Stimulated activated CD8-positive, alpha-beta memory T cell treated with anti-CD3 and anti-CD28 coated beads, Interleukin-15, amount 100 ng/mL, for 48 hours (primary cell): ENCODE measurements around the gene ABLIM3.
"Not testable (repeated sequence)": the region's sequence is repeated elsewhere in the genome, so short reads cannot be mapped to it uniquely, and the experiment has no call there.

Source experiments
- DNase-seq, 2 donors: peaks; one replicate each; pipeline ENCODE4 v3.0.0-alpha.2; 2020; ENCODE audit warnings: low read depth in 2 of 2

Gene ABLIM3

GRCh38 chr5:149257131-149257530, 115.8 kb downstream of the ABLIM3 start:
- no peak for DNase-seq

DNA sequence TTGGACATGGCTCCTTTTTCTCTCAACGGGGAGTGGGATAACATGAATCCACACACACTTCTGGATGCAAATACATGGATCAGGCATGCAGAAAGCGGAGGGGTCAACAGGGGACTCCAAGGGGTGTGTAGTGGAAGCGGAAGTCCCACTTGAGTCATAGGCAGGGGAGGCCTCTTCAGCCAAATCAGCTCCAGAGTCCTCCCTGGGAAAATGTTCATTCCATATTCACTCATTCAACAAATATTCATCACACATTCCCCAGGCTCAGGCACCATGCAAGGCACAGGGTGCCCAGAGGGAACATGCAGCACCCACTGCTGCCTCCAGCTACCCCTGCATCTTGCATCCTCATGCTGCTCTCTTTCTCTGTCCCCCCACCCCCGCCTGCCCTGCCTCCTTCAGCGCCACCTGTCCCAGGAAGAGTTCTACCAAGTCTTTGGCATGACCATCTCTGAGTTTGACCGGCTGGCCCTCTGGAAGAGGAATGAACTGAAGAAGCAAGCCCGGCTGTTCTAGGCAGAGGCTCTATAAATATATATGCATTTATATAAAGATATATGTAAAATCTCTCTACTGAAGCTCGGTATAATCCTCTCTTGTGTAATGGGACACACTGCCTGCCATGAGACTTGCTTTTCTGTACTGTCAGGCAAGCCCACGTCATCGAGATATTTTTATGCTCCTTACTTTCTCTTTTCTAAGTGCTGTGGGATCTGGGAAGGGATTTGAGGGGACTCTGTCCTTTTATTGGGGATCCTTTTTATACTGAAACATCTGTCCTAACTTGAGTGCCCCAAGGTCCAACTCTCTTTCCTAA, 116.8 kb downstream of the ABLIM3 start:
- DNase-seq: no peak

DNA sequence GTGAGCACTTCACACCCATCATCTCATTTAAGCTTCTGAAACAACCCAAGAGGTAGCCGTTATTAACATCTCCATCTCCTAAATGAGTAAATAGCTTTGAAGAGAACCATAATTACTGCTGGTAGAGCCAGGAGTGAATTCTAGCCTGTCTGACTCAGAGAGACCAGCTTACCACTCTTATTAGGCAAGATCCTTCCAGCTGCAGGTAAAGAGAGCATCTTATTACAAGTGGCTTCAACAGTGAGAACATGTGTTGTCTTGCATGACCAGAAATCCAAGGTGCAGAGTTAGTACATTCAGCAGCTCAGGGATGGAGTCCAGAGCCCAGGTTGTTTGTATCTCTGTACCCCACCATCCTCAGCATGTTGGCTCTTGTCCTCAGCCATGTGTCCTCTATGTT, 119.5 kb downstream of the ABLIM3 start:
- DNase-seq: no peak

- DNase-seq: no peak
Measured at GRCh38 chr5:149261246-149261645, 120.0 kb downstream of the ABLIM3 start.

- no peak for DNase-seq
Measured at GRCh38 chr5:149262315-149262714, 121.0 kb downstream of the ABLIM3 start.

- no peak for DNase-seq
Measured at GRCh38 chr5:149264439-149265067, 123.3 kb downstream of the ABLIM3 start.

DNA sequence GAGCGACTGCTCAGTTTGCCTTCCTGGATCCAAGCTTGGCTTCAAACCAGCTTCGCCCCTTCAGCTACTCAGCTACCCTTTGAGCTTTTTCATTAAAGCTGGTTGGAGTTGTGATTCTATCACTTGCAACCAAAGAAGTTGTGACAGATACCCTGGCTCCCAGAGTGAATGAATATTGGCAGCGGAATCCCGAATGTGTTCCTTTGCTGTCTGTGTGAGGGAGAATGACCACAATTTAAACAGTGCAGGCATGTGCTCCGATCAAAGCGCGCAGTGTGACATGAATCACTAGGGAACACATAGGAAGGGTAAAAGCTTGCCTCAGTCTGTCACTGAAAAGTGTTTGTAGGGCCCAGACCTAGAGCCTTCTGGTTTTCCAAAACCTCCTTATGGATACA, 123.8 kb downstream of the ABLIM3 start:
- DNase-seq: no peak

DNA sequence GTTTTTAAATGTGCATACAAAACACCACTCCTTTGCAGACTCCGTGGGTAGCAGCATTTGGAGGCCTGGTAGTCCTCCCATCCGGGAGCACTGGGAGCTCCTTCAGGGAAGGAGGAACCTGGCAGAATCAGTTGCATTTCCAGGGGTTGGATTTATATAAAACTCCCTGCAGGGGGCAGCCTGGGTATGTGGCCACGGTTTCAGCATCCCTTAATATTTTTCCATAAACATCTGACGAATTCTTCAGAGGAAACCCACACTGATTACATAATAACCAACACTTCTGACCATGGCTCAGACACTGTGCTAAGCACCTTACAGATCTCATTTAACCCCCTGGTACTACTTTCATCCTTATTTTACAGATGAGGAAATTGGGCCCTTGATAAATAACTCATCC, 124.3 kb downstream of the ABLIM3 start:
- no peak for DNase-seq

- DNase-seq: no peak
Measured at GRCh38 chr5:149267241-149267973, 126.1 kb downstream of the ABLIM3 start.

GRCh38 chr5:149268928-149269557, 127.8 kb downstream of the ABLIM3 start:
- DNase-seq: no peak

- no peak for DNase-seq
Measured at GRCh38 chr5:149271195-149271715, 130.0 kb downstream of the ABLIM3 start.

GRCh38 chr5:149271716-149272563, 130.6 kb downstream of the ABLIM3 start, which contains the start of gene AFAP1L1:
TSS of gene AFAP1L1 (plus strand) at chr5:149271859. CDS start at chr5:149271969, 110 bp downstream.
- no peak for DNase-seq

DNA sequence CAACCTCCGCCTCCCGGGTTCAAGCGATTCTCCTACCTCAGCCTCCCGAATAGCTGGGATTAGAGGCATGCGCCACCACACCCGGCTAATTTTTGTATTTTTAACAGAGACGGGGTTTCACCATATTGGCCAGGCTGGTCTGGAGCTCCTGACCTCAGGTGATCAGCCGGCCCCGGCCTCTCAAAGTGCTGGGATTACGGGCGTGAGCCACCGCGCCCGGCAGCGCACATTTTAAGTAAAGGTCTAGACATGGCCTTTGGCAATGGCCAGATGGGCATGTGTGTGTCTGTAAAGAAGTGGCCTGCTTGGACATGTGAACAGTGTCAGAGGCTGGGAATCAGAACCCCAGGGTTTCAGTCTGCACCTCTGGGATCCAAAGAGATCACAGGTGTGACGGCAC, 131.5 kb downstream of the ABLIM3 start:
- DNase-seq: not testable (repeated sequence)

DNA sequence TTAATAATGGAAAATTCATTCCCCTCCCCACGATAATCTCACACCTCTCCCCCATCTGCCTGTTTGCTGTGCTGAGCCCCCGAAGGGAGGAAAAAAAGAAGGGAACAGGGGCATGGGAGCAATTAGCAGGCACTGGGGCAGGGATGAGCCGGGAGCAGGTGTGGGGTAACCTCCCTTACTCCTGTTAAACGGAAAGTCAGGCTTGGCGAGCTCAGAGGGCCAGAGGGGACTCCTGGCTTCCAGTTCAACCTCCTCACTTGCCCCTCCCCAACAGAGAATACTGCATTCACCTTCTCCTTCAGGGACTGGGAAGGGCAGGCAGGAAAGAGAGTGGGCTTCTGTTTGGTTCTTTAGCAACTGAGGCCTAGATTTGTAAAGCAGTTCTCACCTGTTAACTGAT, 131.9 kb downstream of the ABLIM3 start:
- DNase-seq: no peak

GRCh38 chr5:149273950-149274349, 132.7 kb downstream of the ABLIM3 start:
- DNase-seq: no peak

- DNase-seq: no peak
Measured at GRCh38 chr5:149274939-149275338, 133.6 kb downstream of the ABLIM3 start.

DNA sequence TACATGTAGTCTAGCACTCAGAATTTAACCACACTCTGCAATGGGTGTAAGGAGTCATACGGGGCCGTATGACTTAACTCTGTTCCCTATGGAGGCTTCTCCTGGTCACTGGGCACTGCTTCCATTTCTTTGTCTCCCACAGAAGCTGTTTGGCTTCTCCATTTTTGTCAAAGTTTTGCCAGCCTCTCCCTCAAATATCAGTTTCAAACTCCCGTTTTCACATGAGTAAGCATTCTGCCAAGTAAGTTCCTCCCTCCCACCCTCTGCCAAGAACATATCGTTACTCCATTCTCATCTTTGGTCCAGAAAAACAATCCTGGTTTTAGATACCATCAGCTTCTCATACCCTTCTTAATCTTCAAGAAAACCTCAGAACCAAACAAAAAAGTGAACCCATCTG, 136.5 kb downstream of the ABLIM3 start:
- no peak for DNase-seq

DNA sequence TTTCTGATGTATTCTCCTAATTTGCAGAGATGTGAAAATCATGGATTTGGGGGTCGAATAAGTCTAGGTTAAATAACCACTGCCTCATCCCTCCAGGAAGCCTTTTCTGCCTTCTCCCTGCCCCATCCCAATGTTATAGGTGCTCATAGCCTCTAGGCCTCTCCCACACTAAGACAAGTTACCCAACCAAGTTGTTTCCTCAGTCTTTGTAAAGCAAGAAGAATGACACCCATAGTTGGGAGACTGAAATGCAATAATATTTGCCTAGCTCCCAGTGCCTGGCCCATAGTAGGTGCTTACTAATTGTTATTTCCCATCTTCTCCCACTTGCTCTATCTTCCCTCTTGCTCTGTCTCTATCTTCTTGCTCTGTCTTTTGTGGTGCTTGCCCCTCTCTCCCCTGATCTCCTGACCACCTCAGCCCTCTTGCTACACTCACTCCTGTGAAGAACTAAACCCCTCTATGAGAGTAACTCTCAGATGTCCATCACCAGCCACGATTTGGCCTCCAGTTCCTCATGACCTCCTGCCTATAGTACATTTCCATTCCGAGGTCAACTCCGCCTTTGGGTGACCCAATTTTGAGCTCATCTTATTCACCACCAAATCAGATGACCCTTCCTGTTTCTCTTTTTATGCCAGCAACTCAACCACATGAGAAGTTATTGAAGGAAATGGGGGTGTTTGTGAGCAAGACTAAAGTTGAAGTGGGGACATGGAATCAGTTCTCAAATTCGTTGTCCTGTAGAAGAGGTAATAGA, 137.3 kb downstream of the ABLIM3 start:
- DNase-seq: no peak

GRCh38 chr5:149279661-149280060, 138.4 kb downstream of the ABLIM3 start:
- DNase-seq: no peak

DNA sequence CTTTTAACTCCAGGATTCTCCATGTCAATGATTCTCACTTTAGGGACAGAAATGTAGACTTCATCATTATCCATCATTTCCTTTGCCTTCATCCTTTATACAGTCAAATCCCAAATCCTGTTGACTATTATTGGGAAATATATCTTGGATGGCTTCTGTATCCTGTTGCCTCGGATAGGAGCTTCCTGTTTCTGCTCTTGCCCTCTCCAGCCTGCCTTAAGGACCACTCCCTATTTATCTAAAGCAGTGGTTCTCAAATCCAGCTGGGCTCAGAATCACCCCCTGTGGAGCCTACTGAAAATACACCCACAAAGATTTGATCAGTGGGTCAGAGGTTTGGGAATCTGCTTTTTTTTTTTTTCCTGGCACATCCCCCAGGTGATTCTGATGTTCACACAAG, 138.8 kb downstream of the ABLIM3 start:
- DNase-seq: no peak
